ENCODE results near the gene SLCO4A1. TPM values are rescaled to one million over a fixed set of nuclear protein-coding genes. Genes with fewer than 3 reads are reported as not detected.

SLCO4A1 gene
- total and polyA plus RNA-seq, 2 experiments from 2014 or later = 0.22 to 0.43 TPM

GRCh38 chr20:62634330-62634967 lies 7.9 kb upstream of the SLCO4A1 start:
- Histone ChIP-seq H3K36me3 (ENCODE audit: low read depth) (no peaks in the 10 kb centered on the region), H3K27me3 (replicated peaks; ENCODE audit: insufficient read depth) (peaks cover 29% of the 10 kb centered on the region), H3K4me1 (ENCODE audit: insufficient read depth) (no peaks in the 10 kb centered on the region), H3K9ac (no peak overlapping the region), H3K4me3 (no peak overlapping the region), H3K9me2 (ENCODE audit: insufficient read depth) (no peaks in the 10 kb centered on the region), H3K79me2 (ENCODE audit: insufficient read depth) (no peaks in the 10 kb centered on the region), H3K27ac (no peak overlapping the region), H3K9me3 (ENCODE audit: low read depth) (no peaks in the 10 kb centered on the region), H2AFZ (no peak overlapping the region), H3F3A (ENCODE audit: insufficient read depth) (no peaks in the 10 kb centered on the region), H4K20me1 (ENCODE audit: insufficient read depth) (no peaks in the 10 kb centered on the region), H3K4me2 (ENCODE audit: unreplicated experiment) (no peak overlapping the region)
- WGBS, 2 experiments (ENCODE audit: low coverage in 1 of 2, low lambda C conversion rate in 2 of 2, missing lambda C conversion rate in 2 of 2) = 60 to 63% methylated on average over 9 to 17 of the region's 17 CpGs
- TF ChIP-seq EZH2phosphoT487 (IDR thresholded peaks at IDR 0.05; ENCODE audit: insufficient read depth, low read depth) = no peak
- TF ChIP-seq EZH2 (IDR thresholded peaks at IDR 0.05; ENCODE audit: insufficient read depth, poor library complexity, severe bottlenecking) = no peak
- in situ Hi-C loops (cut with MboI) = no loop called here
- DNase-seq = no peak

- Histone ChIP-seq H3K4me2 (ENCODE audit: unreplicated experiment) (no peak overlapping the region), H2AFZ (no peak overlapping the region), H3K9me3 (ENCODE audit: low read depth) (no peaks in the 10 kb centered on the region), H3K9me2 (ENCODE audit: insufficient read depth) (no peaks in the 10 kb centered on the region), H3K27ac (no peak overlapping the region), H4K20me1 (ENCODE audit: insufficient read depth) (no peaks in the 10 kb centered on the region), H3K27me3 (replicated peaks; ENCODE audit: insufficient read depth) (peaks cover 36% of the 10 kb centered on the region), H3K36me3 (ENCODE audit: low read depth) (no peaks in the 10 kb centered on the region), H3K9ac (no peak overlapping the region), H3F3A (ENCODE audit: insufficient read depth) (no peaks in the 10 kb centered on the region), H3K4me3 (no peak overlapping the region), H3K79me2 (ENCODE audit: insufficient read depth) (no peaks in the 10 kb centered on the region), H3K4me1 (ENCODE audit: insufficient read depth) (no peaks in the 10 kb centered on the region)
- TF ChIP-seq EZH2 (IDR thresholded peaks at IDR 0.05; ENCODE audit: insufficient read depth, poor library complexity, severe bottlenecking) (no peak), EZH2phosphoT487 (IDR thresholded peaks at IDR 0.05; ENCODE audit: insufficient read depth, low read depth) (no peak)
- in situ Hi-C loops (cut with MboI) = no loop called here
- 71 to 76% methylated on average over 15 of the region's 15 CpGs for WGBS, 2 experiments (ENCODE audit: low coverage in 1 of 2, low lambda C conversion rate in 2 of 2, missing lambda C conversion rate in 2 of 2)
- DNase-seq = no peak
These were observed 7.1 kb upstream of the SLCO4A1 start for GRCh38 chr20:62635232-62635631.

GRCh38 chr20:62635852-62636251 lies 6.5 kb upstream of the SLCO4A1 start:
- Histone ChIP-seq H3K9me2 (ENCODE audit: insufficient read depth) (no peaks in the 10 kb centered on the region), H2AFZ (no peak overlapping the region), H4K20me1 (ENCODE audit: insufficient read depth) (no peaks in the 10 kb centered on the region), H3K79me2 (ENCODE audit: insufficient read depth) (no peaks in the 10 kb centered on the region), H3K4me3 (no peak overlapping the region), H3K27ac (no peak overlapping the region), H3F3A (ENCODE audit: insufficient read depth) (no peaks in the 10 kb centered on the region), H3K4me1 (ENCODE audit: insufficient read depth) (no peaks in the 10 kb centered on the region), H3K9ac (no peak overlapping the region), H3K9me3 (ENCODE audit: low read depth) (no peaks in the 10 kb centered on the region), H3K27me3 (replicated peaks; ENCODE audit: insufficient read depth) (peaks cover 40% of the 10 kb centered on the region), H3K36me3 (ENCODE audit: low read depth) (no peaks in the 10 kb centered on the region), H3K4me2 (ENCODE audit: unreplicated experiment) (no peak overlapping the region)
- in situ Hi-C loops (cut with MboI) = no loop called here
- no peak for DNase-seq
- WGBS, 2 experiments (ENCODE audit: low coverage in 1 of 2, low lambda C conversion rate in 2 of 2, missing lambda C conversion rate in 2 of 2) = 68 to 73% methylated on average over 12 to 16 of the region's 16 CpGs
- TF ChIP-seq EZH2phosphoT487 (IDR thresholded peaks at IDR 0.05; ENCODE audit: insufficient read depth, low read depth) = no peak
- TF ChIP-seq EZH2 (IDR thresholded peaks at IDR 0.05; ENCODE audit: insufficient read depth, poor library complexity, severe bottlenecking) = no peak

GRCh38 chr20:62636446-62636845 lies 5.9 kb upstream of the SLCO4A1 start:
- TF ChIP-seq EZH2phosphoT487 (IDR thresholded peaks at IDR 0.05; ENCODE audit: insufficient read depth, low read depth) (no peak), EZH2 (IDR thresholded peaks at IDR 0.05; ENCODE audit: insufficient read depth, poor library complexity, severe bottlenecking) (no peak)

More at GRCh38 chr20:62636446-62636845, 5.9 kb upstream of the SLCO4A1 start:
- H3K4me2 ChIP-seq (ENCODE audit: unreplicated experiment) = no peak overlapping the region
- H2AFZ ChIP-seq = no peak overlapping the region
- 24 to 28% methylated on average over 15 to 16 of the region's 16 CpGs for WGBS, 2 experiments (ENCODE audit: low coverage in 1 of 2, low lambda C conversion rate in 2 of 2, missing lambda C conversion rate in 2 of 2)
- DNase-seq = no peak
- H4K20me1 ChIP-seq (ENCODE audit: insufficient read depth) = no peaks in the 10 kb centered on the region
- H3K9ac ChIP-seq = no peak overlapping the region
- H3K4me1 ChIP-seq (ENCODE audit: insufficient read depth) = no peaks in the 10 kb centered on the region
- no peaks in the 10 kb centered on the region for H3K9me2 ChIP-seq (ENCODE audit: insufficient read depth)
- no peaks in the 10 kb centered on the region for H3F3A ChIP-seq (ENCODE audit: insufficient read depth)
- H3K27ac ChIP-seq = no peak overlapping the region
- H3K9me3 ChIP-seq (ENCODE audit: low read depth) = no peaks in the 10 kb centered on the region
- H3K79me2 ChIP-seq (ENCODE audit: insufficient read depth) = no peaks in the 10 kb centered on the region
- in situ Hi-C loops (cut with MboI) = no loop called here
- H3K27me3 ChIP-seq (replicated peaks; ENCODE audit: insufficient read depth) = peaks cover 45% of the 10 kb centered on the region
- no peaks in the 10 kb centered on the region for H3K36me3 ChIP-seq (ENCODE audit: low read depth)
- H3K4me3 ChIP-seq = no peak overlapping the region

Data from GM23248 (cell line).